RCC 7860 (cell line): Measurements from ENCODE around the gene ATP2A3.

Experiments
- DNase-seq: peaks from one replicate; pipeline ENCODE4 v3.0.0-alpha.2; 2015; ENCODE audit warnings: low spot score
- FAIRE-seq: peaks from 2 replicates; lab custom pipeline; 2012; peaks lifted over from hg19 to GRCh38; lab: Jason Lieb, UNC

Gene ATP2A3

DNA sequence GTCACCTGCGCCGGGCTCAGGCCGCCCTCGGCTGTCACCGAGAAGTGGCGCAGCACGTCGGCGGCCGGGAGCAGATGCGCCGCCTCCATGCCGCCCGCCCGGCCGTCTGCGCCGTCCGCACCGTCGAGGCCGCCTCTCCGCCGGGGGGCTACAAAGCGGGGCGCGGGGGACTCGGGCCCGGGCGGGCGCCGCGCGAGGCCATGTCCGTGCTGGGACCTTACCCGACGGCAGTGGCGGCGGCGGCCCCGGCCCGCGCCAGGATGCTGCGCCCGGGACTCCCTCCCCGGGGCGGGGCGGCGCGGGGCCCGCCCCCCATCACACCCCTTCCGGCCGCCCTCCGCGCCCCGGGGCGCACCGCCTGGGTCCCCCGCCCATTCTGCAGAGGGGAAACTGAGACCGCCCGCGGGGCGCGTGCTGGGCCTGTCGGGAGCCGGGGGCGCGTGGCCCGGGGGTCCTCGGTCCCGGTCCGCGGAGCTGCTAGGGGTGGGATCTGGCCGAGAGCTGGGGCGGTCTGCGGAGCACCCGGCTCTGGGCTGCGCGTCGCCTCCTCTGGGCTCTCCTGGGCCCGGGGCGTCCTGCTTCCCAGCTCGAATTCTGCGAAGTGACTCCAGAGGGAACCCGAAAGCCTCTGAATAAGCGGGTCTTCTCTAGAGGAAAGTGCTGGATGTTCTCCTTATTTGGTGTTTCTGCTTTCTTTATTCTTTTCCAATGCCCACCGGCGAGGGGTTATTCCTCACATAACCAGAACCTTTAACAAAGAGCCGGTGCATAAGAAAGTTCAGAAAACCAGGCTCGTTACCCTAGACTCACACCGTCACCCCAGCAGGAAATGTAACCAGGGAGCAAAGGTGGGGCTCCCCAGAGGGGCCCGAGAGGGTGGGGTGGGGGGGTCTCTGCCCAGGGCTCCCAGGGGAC, at the start of gene ATP2A3:
Gene ATP2A3 (minus strand): TSS at position 235 of the 915 bp plus-strand sequence. CDS start 146 bp downstream, at position 89.
- FAIRE-seq (no peak), DNase-seq (no peak)

DNA sequence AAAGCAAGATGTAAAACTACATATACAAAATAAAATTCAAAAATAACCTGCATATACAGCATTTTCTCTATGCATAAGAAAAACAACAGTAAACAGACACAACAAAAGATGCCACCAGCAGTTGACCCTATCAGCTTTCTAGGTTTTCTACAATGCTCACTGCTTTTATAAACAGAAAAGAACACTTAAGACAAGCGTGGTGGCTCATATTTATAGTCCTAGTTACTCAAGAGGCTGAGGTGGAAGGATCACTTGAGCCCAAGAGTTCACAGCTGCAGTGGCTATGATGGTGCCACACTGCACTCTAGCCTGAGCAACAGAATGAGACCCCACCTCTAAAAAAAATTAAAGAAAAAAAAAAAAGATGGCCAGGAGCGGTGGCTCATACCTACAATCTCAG, 46.5 kb upstream of the ATP2A3 start:
- no peak for DNase-seq
- FAIRE-seq: no peak

DNA sequence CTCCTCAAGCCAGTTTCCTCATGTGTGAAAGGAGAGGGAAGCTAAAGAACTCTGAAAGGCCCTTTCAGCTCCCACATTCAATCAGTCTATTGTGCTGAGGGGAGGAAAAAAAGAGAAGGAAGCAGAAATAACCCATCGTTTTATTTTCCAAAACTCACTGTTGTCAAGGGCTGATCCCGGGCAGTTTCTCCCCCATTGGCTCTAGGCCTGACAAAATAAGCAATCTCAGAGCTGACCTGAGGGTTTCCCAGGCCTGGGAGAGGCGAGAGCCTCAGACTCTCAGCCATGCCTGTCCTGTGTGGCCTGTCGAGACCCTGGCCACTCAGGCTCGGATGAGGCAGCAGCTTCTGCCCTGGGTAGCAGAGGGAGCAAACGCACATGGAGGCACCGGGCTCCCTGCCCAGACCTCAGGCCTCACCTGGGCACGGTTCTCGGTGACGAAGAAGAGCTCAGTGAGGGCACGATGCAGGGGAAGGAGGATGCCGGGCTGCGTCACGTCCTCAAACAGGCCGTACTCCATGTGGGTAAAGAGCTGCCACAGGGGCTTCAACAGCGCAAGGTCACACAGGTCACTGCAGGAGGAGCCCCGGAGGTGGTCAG, 45.0 kb upstream of the ATP2A3 start:
- FAIRE-seq (no peak), DNase-seq (no peak)

GRCh38 chr17:4008441-4009185, 44.4 kb upstream of the ATP2A3 start:
- FAIRE-seq (no peak), DNase-seq (no peak)

- no peak for FAIRE-seq
Observed at GRCh38 chr17:4008082-4008435, 43.8 kb upstream of the ATP2A3 start.

GRCh38 chr17:4007346-4008081, 43.3 kb upstream of the ATP2A3 start:
- FAIRE-seq (no peak), DNase-seq (no peak)

More at GRCh38 chr17:4008082-4008435, 43.8 kb upstream of the ATP2A3 start:
- DNase-seq: no peak

- DNase-seq (no peak), FAIRE-seq (no peak)
Observed at GRCh38 chr17:4006745-4007211, 42.5 kb upstream of the ATP2A3 start.

DNA sequence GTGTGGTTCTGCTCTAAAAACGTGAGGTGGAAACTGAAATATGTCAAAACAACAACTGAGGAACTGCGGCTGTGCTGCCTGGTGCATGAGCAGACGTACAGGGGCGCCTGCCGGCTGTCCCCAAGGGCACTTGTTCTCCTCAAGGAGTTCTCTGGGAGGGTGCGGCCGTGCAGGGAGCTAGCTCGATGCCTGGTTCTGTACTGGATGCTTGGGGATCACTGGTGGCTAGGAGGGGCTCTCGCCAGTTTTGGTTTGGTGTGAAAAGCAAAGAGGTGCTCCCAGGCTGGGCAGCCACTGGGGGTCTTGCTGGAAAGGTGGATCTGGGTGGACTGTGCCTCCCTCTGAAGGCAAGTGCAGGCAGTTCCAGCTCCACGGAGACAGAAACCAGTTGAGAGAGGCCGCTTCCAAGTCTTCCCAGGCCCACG, 41.9 kb upstream of the ATP2A3 start:
- FAIRE-seq (no peak), DNase-seq (no peak)

DNA sequence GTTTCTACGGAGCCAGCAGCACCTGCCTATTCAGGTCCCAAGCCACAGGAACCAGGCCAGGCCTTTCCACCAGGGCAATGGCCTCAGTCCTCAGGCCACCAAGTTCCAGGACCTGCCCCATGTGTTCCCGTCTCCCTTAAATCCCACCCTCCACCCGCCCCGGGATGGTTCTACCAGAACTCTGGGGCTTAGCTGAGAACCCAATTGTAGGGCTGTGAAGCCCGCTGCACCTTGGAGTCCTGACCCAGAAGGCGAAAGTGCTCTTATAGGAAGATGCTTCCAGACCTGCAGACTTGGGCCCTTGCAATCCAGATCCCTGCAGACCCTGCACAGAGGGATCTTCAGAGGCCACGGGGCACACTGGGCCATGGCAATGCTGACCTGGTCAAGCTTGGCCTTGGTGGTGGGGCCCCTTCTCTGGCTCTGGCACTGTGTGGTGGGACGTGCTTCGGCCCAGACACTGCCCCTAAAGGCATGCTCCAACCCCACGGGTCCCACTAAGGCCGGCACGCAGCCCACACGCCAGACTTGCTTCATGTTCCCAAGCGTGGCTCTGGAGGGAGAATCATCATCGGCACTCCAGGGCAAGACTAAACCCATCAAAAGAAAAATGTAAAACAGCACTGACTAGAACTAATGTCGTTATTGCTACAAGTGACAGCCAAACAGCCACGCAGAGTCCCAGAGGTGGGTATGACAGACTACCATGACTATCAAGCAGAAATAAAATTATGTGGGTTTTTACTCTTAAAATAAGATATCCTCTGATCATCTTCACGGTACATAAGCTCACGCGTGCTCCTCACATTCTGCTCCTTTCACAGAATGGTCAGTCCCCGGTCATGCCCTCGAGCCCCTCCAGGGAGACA, 41.3 kb upstream of the ATP2A3 start:
- no peak for FAIRE-seq
- DNase-seq: no peak

GRCh38 chr17:4004517-4005295, 40.5 kb upstream of the ATP2A3 start:
- FAIRE-seq: no peak
- DNase-seq: no peak

- FAIRE-seq: no peak
- DNase-seq: no peak
Observed at GRCh38 chr17:4003501-4004421, 39.5 kb upstream of the ATP2A3 start.

DNA sequence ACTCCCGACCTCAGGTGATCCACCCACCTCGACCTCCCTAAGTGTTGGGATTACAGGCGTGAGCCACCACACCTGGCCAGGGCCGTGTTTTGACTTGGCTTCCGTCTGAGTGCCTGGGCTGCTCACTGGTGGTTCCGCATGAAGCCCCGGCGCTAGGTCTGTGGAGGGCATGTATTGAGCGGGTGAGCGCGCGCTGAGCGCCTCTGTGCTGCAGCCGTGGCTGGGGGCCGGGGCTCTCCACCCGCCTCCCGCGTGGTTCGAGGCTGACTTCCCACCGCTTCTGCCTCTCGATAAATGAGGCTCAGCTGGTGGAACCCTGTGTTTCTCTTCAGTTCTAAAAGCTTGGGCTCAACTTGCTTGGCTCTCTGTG, 38.9 kb upstream of the ATP2A3 start:
- no peak for DNase-seq
- no peak for FAIRE-seq

GRCh38 chr17:4001048-4001590, 36.9 kb upstream of the ATP2A3 start:
- DNase-seq (no peak), FAIRE-seq (no peak)

GRCh38 chr17:3998436-3998835, 34.2 kb upstream of the ATP2A3 start:
- DNase-seq (no peak), FAIRE-seq (no peak)

- DNase-seq (no peak), FAIRE-seq (no peak)
Observed at GRCh38 chr17:3995067-3995466, 30.8 kb upstream of the ATP2A3 start.

DNA sequence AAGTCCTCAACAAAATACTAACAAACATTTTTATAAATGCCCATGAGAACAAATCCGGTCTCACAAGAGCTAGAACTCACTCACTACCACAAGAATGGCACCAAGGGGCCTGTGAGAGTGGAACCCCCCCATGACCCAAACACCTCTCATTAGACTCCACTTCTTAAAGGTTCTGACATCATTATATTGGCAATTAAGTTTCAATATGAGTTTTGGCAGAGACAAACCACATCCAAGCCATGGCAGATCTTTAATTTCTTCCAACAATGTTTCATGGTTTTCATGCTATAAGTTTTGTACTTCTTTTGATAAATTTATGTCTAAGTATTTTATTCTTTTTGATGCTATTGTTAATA, 30.0 kb upstream of the ATP2A3 start:
- FAIRE-seq (no peak), DNase-seq (no peak)

DNA sequence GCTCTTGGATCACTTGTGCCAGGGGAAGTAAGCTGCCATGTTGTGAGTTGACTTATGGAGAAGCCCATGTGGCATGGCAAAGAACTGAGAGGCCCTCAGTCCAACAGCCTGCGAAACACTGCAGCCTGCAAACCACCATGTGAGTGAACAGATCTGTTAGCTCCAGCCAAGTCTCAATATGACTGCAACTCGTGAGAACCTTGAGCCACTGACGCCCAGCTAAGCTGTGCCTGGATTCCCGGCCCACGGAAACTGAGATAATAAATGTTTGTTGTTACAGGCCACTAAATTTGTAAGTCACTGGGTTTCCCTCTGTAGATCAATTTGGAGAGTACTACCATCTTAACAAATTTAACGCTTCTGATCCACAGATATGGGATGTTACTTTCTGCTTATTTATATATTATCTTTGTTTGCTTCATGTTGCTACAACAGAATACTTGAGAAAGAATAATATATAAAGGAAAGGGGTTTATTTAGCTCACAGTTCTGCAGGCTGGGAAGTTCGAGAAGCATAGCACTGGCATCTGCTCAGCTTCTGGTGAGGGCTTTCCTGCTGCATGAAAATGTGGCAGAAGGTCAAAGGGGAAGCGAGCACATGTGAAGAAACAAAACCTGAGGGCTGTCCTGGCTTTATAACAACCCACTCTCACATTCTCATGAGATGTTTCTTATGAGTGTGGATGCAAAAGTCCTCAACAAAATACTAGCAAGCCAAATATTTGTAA, 29.4 kb upstream of the ATP2A3 start:
- DNase-seq (no peak), FAIRE-seq (no peak)
